GM19351 (cell line): ENCODE data around the gene CTNNBL1.
A peak's percentile ranks its signal among the peaks of the same experiment; 100 is the strongest.
"Not testable (repeated sequence)": the region's sequence is repeated elsewhere in the genome, so short reads cannot be mapped to it uniquely, and the experiment has no call there.

Experiments
- ATAC-seq: cut with Tn5 transposase; IDR thresholded peaks from one replicate; pipeline ENCODE4 v1.9.1; 2021; ENCODE audit warnings: mild to moderate bottlenecking, moderate library complexity; ENCODE audit not compliant: unreplicated experiment

CTNNBL1 gene, protein sequence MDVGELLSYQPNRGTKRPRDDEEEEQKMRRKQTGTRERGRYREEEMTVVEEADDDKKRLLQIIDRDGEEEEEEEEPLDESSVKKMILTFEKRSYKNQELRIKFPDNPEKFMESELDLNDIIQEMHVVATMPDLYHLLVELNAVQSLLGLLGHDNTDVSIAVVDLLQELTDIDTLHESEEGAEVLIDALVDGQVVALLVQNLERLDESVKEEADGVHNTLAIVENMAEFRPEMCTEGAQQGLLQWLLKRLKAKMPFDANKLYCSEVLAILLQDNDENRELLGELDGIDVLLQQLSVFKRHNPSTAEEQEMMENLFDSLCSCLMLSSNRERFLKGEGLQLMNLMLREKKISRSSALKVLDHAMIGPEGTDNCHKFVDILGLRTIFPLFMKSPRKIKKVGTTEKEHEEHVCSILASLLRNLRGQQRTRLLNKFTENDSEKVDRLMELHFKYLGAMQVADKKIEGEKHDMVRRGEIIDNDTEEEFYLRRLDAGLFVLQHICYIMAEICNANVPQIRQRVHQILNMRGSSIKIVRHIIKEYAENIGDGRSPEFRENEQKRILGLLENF

DNA sequence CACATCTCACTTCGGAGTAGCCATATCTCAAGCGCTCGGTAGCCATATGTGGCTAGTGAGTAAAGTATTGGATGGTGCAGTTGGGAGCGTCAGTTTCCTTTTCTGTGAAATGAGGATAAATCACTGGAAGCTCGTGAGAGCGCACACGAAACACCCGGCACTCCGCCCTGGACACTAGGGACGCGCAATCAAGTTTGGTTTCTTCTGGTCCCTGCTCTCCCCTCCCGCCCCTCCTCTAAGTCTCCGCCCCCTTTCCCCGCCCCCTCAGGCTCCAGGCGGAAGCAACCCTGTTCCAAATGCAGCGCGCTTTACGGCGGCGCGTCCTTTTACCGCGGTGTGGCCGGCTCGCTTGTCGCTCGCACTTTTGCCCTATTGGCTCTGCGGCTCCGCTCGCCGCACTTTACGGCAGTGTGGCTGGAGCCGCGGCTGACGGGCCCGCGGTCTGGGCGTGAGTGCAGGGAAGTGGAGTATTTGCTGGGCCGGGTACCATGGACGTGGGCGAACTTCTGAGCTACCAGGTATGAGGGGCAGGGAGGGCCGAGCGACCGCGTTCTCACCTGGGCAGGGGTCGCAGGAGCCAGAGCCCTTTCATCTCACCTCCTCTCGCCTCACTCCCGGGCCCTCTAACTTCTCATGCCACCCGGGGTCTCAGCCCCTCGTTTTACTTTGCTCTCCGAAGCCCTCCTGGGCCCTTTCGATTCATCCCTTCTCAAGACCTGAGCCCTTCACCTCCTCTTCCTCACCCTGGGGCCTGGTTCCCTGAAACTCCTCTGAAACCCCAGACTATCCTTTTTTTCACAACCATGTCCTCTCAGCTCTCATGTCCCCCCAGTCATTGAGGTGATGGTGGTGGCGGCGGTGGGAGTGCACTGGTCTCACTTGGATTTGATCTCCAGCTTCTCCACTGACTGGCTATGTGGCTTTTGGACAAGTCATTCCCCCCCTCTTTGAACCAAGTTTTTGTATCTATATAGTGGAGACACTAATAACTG is at the start of gene CTNNBL1:
CTNNBL1 (plus strand) TSS at position 396 of the 992 bp plus-strand sequence; CDS start at position 489, 93 bp downstream.
- peak; percentile 66 for ATAC-seq

GRCh38 chr20:37644605-37645004 is 49.2 kb upstream of the CTNNBL1 start:
- ATAC-seq: no peak

DNA sequence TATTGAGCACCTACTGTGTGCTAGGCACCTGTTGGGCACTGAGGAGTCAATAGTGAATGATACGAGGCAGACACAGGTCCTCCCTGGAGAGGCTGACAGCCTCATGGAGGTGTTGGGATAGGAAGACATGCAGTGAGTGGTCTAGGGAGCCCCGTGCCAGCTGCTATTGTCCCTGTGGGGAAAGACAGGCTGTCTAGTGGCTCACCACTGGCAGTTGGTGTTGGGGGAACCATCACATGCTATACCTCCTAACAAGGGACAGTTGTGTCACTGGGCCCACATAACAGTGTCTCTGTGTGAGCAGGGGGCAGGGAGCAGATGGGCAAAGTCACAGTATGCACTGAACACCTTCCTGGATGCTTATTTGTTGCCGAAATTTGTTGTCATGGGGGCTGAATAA is 45.9 kb upstream of the CTNNBL1 start:
- no peak for ATAC-seq

DNA sequence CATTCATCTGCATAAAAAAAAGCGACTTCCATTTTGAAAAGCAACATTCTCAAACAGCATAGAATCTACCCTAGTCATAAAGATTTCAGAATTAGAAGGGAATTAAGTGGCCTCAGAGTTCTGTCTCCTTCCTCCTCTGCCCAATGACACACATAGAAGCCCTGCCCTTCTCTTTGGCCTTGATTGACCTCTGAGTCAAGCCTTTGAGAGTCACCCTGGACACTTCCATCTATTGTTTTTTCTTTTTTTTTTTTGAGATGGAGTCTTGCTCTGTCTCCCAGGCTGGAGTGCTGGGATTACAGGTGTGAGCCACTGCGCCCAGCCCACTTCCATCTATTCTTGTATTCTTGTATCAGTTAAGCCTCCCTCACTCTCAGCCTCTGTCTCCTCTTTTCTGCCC is 44.8 kb upstream of the CTNNBL1 start:
- ATAC-seq: no peak

DNA sequence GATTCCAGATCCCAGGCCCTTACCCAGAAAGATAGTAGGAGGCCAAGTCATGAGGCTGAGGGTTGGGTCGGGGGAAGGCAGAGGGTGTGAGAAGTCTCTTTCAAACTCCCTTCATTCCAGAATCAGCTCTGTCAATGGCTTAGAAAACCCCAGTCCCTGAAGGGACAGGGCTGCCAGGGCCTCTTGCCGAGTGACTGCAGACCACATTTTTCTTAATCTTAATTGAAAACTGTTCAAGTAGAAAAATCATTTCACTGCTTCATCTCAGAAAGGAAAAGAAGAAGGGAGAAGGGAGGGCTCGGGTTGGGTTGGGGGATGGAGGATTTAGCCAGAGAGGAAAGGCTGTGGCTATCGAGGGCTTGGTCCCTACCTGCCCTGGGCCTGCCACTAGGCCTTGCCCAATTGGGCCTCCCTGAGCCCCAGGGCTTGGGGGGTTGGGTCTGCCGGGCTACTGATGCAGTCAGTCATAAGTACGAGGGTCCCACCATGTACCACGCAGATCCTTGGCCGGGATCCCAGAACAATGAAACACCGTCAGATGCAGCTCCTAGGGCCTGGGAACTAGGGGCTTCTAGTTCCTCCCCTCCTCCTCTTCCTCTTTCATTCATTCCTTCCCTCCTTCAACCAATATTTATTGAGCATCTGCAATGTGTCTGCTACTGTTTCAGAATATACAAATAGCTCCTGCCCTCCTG is 44.0 kb upstream of the CTNNBL1 start:
- no peak for ATAC-seq

DNA sequence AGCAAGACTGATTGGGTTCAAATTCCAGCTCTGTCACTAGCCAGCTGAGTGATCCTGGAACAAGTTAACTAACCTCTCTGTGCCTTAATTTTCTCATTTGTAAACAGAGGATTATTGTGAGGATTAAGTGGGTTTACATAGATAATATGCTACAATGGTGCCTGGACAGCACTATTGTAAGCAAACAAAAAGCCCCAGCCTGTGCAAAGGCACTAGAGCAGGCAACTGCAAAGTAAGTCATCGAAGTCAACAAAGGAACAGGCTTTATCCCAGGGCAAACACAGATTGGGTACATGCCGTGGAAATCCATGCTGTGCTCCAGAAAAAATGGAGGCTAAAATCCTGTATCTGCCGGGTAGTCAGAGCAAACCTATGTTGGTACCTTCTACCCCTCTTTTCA is 43.2 kb upstream of the CTNNBL1 start:
- no peak for ATAC-seq

GRCh38 chr20:37651932-37652331 is 41.9 kb upstream of the CTNNBL1 start:
- no peak for ATAC-seq

DNA sequence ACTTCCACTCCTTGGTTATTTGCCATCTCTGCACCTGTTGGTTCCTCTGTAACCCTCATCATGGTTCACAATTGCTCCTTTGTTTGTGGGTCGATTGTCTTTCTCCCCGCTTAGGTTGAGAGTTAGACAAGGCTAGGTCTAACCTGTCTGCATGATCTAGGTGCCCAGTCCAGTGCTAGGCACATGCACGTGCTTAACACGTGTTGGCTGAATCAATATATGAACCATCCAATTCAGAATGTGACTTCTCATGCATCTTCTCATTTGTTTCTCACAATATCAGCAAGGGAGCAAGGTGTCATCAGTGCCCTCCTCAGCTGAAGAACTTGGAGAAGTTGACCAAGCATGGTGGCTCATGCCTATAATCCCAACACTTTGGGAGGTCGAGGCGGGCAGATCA is 36.9 kb upstream of the CTNNBL1 start:
- no peak for ATAC-seq

- ATAC-seq: no peak
Measured at GRCh38 chr20:37657924-37658804, 35.7 kb upstream of the CTNNBL1 start.

DNA sequence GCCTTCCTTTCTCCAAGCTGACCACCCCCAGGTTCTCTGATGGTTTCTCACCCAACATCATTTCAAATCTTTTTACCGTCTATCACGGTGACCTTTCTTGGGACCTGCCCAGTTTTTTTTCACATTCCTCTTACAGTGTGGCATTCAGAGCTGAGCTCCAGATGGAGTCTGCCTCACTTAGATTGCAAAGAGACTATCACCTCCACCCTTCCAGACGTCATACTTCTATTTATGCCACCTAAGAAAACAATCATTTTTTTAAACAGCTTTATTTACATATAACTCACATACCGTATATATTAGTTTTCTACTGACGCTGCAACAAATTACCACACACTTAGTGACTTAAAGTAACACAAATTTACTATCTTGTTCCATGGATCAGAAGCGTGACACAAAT is 32.3 kb upstream of the CTNNBL1 start:
- ATAC-seq: no peak

DNA sequence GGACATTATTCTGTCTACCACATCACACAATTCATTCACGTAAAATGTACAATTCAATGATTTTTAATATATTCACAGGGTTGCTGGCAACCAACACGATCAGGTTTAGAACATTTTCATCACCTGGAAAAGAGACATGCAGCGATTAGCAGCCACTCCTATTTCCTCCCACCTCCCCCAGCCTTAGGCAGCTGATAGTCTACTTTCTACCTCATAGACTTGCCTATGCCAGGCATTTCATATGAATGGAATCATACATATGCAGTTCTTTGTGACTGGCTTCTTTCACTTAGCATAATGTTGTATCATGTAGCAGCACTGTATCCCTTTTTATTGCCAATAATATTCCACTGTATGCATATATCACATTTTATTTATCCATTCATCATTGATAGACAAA is 31.5 kb upstream of the CTNNBL1 start:
- ATAC-seq: no peak

DNA sequence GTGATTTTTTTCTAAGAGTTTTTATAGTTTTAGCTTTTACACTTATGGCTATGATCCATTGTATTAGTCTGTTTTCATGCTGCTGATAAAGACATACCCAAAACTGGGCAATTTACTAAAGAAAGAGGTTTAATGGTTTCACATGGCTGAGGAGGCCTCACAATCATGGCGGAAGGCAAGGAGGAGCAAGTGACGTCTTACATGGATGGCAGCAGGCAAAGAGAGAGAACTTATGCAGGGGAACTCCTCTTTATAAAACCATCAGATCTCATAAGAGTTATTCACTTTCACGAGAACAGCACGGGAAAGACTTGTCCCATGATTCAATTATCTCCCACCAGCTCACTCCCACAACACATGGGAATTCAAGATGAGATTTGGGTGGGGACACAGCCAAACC is 29.2 kb upstream of the CTNNBL1 start:
- ATAC-seq: not testable (repeated sequence)

- no peak for ATAC-seq
Measured at GRCh38 chr20:37668166-37668565, 25.7 kb upstream of the CTNNBL1 start.

- ATAC-seq: no peak
Measured at GRCh38 chr20:37669062-37669772, 24.6 kb upstream of the CTNNBL1 start.

DNA sequence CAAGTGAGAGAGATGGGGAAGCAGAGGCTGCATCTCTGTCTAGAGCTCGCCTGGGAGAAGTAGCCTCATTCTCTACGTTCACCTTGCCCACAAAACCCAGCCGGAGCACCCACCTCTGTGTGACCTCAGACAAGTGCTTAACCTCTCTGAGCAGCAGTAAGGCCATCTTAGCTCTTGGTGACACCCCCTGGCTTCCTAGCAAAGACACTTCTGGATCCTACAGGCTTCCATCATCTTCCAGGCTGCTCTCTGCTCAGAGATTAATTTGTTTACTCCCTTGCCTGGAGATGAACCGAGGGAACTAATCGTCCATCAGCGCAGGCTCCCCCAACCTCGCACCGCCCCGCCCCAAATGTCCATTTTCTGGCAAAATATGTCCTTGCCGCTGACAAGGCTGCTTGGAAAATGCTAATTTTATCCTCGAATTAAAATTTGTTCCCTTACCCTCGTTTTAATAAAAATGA is 24.0 kb upstream of the CTNNBL1 start:
- no peak for ATAC-seq

- no peak for ATAC-seq
Measured at GRCh38 chr20:37670351-37670791, 23.5 kb upstream of the CTNNBL1 start.

DNA sequence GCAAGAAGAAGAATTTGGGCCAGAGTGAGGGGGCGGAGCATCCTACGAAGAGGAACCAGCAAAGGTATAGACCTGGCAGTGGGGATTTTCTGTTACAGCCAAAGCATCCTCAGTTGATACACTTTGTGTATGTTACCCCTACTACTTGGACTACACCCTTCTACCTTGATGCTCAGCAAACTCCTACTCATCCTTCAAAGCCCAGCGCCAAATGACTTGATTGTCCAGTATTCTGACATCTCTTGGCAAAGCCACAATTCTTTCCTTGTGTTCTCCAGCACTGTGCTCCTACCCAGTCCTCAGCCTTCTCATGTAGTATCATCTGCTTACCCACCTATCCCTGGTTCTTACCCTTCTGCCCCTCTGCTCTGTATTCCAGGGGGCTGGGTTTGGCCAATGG is 21.7 kb upstream of the CTNNBL1 start:
- no peak for ATAC-seq

- ATAC-seq: no peak
Measured at GRCh38 chr20:37673444-37673843, 20.4 kb upstream of the CTNNBL1 start.

- ATAC-seq: no peak
Measured at GRCh38 chr20:37676440-37676839, 17.4 kb upstream of the CTNNBL1 start.
